ENCODE data around the gene SLC22A23. TPM values are rescaled to one million over a fixed set of nuclear protein-coding genes. Genes with fewer than 3 reads are reported as not detected.

SLC22A23 gene
- total RNA-seq, 1 donor from 2014 or later: 102 TPM

GRCh38 chr6:3285732-3286131 is 171.1 kb downstream of the SLC22A23 start:
- Mint-ChIP-seq H3K9me3 (ENCODE audit: unreplicated experiment) (peaks cover 27% of the 10 kb centered on the region), H3K36me3 (ENCODE audit: unreplicated experiment) (peaks cover 13% of the 10 kb centered on the region), H3K27me3 (ENCODE audit: unreplicated experiment) (peaks cover 10% of the 10 kb centered on the region), H3K4me3 (ENCODE audit: unreplicated experiment) (no peak overlapping the region), H3K4me1 (ENCODE audit: low read depth, unreplicated experiment) (peaks cover 25% of the 10 kb centered on the region), H3K27ac (ENCODE audit: unreplicated experiment) (peak overlapping the region; percentile 85)
- DNase-seq: peak; percentile 7
- no peak for TF ChIP-seq CTCF (IDR thresholded peaks at IDR 0.05; ENCODE audit: partially characterized antibody, unreplicated experiment)

- H3K36me3 Mint-ChIP-seq (ENCODE audit: unreplicated experiment): peaks cover 13% of the 10 kb centered on the region
- H3K9me3 Mint-ChIP-seq (ENCODE audit: unreplicated experiment): peaks cover 28% of the 10 kb centered on the region
- no peak for TF ChIP-seq CTCF (IDR thresholded peaks at IDR 0.05; ENCODE audit: partially characterized antibody, unreplicated experiment)
- DNase-seq: peak; percentile 12
- H3K27me3 Mint-ChIP-seq (ENCODE audit: unreplicated experiment): peaks cover 10% of the 10 kb centered on the region
- peaks cover 23% of the 10 kb centered on the region for H3K4me1 Mint-ChIP-seq (ENCODE audit: low read depth, unreplicated experiment)
- no peak overlapping the region for H3K4me3 Mint-ChIP-seq (ENCODE audit: unreplicated experiment)
- H3K27ac Mint-ChIP-seq (ENCODE audit: unreplicated experiment): no peak overlapping the region
Observed at GRCh38 chr6:3285049-3285639, 171.7 kb downstream of the SLC22A23 start.

- DNase-seq: peak; percentile 11
- H3K4me1 Mint-ChIP-seq (ENCODE audit: low read depth, unreplicated experiment): peaks cover 25% of the 10 kb centered on the region
- H3K27ac Mint-ChIP-seq (ENCODE audit: unreplicated experiment): no peak overlapping the region
Observed at GRCh38 chr6:3284436-3284876, 172.4 kb downstream of the SLC22A23 start.

GRCh38 chr6:3283641-3284435 is 173.0 kb downstream of the SLC22A23 start:
- H3K27me3 Mint-ChIP-seq (ENCODE audit: unreplicated experiment): peaks cover 11% of the 10 kb centered on the region
- peaks cover 25% of the 10 kb centered on the region for H3K4me1 Mint-ChIP-seq (ENCODE audit: low read depth, unreplicated experiment)
- H3K4me3 Mint-ChIP-seq (ENCODE audit: unreplicated experiment): no peak overlapping the region
- DNase-seq: peak; percentile 16
- peaks cover 33% of the 10 kb centered on the region for H3K9me3 Mint-ChIP-seq (ENCODE audit: unreplicated experiment)
- H3K36me3 Mint-ChIP-seq (ENCODE audit: unreplicated experiment): peaks cover 13% of the 10 kb centered on the region
- TF ChIP-seq CTCF (IDR thresholded peaks at IDR 0.05; ENCODE audit: partially characterized antibody, unreplicated experiment): no peak
- peak overlapping the region; percentile 79 for H3K27ac Mint-ChIP-seq (ENCODE audit: unreplicated experiment)

More at GRCh38 chr6:3284436-3284876, 172.4 kb downstream of the SLC22A23 start:
- Mint-ChIP-seq H3K27me3 (ENCODE audit: unreplicated experiment) (peaks cover 9% of the 10 kb centered on the region), H3K36me3 (ENCODE audit: unreplicated experiment) (peaks cover 13% of the 10 kb centered on the region), H3K4me3 (ENCODE audit: unreplicated experiment) (no peak overlapping the region), H3K9me3 (ENCODE audit: unreplicated experiment) (peaks cover 33% of the 10 kb centered on the region)
- TF ChIP-seq CTCF (IDR thresholded peaks at IDR 0.05; ENCODE audit: partially characterized antibody, unreplicated experiment): no peak

GRCh38 chr6:3283241-3283640 is 173.6 kb downstream of the SLC22A23 start:
- DNase-seq: no peak
- Mint-ChIP-seq H3K4me3 (ENCODE audit: unreplicated experiment) (no peak overlapping the region), H3K27ac (ENCODE audit: unreplicated experiment) (no peak overlapping the region), H3K4me1 (ENCODE audit: low read depth, unreplicated experiment) (peaks cover 25% of the 10 kb centered on the region), H3K9me3 (ENCODE audit: unreplicated experiment) (peaks cover 31% of the 10 kb centered on the region), H3K36me3 (ENCODE audit: unreplicated experiment) (peaks cover 10% of the 10 kb centered on the region), H3K27me3 (ENCODE audit: unreplicated experiment) (peaks cover 11% of the 10 kb centered on the region)
- no peak for TF ChIP-seq CTCF (IDR thresholded peaks at IDR 0.05; ENCODE audit: partially characterized antibody, unreplicated experiment)

Data from glutamatergic neuron (in vitro differentiated cells).